Stomach (tissue), 4 donors: ENCODE measurements around the gene TK2.
"Not testable (repeated sequence)": the region's sequence is repeated elsewhere in the genome, so short reads cannot be mapped to it uniquely, and the experiment has no call there.

Source experiments
- POLR2A ChIP-seq, 4 donors: fragments of 450-650 bp; IDR thresholded peaks; one replicate each; pipeline ENCODE4 v1.6.1; 2016; ENCODE audit warnings: antibody characterized with exemption in 4 of 4, control low read depth in 2 of 4, mild to moderate bottlenecking in 1 of 4, moderate library complexity in 1 of 4
- POLR2AphosphoS5 ChIP-seq, 3 donors: sonication (generic); formaldehyde crosslinking; IDR thresholded peaks; one replicate each; pipeline ENCODE4 v1.6.1; 2016; ENCODE audit warnings: antibody characterized with exemption in 3 of 3
- TF ChIP-seq, protein P1 (sequence below), 7 experiments: fragments of 450-650 bp in 4 of 7; fragments of 200-600 bp in 3 of 7; sonication (generic) in 3 of 7; IDR thresholded peaks; one replicate each; pipeline ENCODE4 v1.5.1; 2016 to 2019; ENCODE audit warnings: antibody characterized with exemption in 7 of 7, control low read depth in 2 of 7, mild to moderate bottlenecking in 1 of 7

DNA sequence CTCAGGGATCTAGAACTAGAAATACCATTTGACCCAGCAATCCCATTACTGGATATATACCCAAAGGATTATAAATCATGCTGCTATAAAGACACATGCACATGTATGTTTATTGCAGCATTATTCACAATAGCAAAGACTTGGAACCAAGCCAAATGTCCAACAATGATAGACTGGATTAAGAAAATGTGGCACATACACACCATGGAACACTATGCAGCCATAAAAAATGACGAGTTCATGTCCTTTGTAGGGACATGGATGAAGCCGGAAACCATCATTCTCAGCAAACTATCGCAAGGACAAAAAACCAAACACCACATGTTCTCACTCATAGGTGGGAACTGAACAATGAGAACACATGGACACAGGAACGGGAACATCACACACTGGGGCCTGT, 48.4 kb downstream of the TK2 start:
- TF ChIP-seq, protein P1, sequence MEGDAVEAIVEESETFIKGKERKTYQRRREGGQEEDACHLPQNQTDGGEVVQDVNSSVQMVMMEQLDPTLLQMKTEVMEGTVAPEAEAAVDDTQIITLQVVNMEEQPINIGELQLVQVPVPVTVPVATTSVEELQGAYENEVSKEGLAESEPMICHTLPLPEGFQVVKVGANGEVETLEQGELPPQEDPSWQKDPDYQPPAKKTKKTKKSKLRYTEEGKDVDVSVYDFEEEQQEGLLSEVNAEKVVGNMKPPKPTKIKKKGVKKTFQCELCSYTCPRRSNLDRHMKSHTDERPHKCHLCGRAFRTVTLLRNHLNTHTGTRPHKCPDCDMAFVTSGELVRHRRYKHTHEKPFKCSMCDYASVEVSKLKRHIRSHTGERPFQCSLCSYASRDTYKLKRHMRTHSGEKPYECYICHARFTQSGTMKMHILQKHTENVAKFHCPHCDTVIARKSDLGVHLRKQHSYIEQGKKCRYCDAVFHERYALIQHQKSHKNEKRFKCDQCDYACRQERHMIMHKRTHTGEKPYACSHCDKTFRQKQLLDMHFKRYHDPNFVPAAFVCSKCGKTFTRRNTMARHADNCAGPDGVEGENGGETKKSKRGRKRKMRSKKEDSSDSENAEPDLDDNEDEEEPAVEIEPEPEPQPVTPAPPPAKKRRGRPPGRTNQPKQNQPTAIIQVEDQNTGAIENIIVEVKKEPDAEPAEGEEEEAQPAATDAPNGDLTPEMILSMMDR (IDR thresholded peaks at IDR 0.05), result not testable (repeated sequence)
- not testable (repeated sequence) for TF ChIP-seq POLR2A, POLR2AphosphoS5 (IDR thresholded peaks at IDR 0.05)
